ENCODE results near the gene ZBTB8B.
"Not testable (repeated sequence)": the region's sequence is repeated elsewhere in the genome, so short reads cannot be mapped to it uniquely, and the experiment has no call there.

The ZBTB8B gene

DNA sequence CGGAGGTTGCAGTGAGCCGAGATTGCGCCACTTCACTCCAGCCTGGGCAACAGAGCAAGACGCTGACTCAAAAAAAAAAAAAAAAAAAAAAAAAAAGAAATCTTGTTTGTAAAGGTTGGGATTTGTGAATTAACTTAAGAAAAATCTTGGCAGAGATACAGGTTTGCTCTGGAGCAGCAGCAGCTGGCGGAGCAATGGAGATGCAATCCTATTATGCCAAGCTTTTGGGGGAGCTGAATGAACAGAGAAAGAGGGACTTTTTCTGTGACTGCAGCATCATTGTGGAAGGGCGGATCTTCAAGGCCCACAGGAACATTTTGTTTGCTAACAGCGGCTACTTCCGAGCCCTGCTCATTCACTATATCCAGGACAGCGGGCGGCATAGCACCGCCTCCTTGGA is 5.6 kb downstream of the ZBTB8B start:
- DNase-seq (ENCODE audit: low read depth) = no peak

DNA sequence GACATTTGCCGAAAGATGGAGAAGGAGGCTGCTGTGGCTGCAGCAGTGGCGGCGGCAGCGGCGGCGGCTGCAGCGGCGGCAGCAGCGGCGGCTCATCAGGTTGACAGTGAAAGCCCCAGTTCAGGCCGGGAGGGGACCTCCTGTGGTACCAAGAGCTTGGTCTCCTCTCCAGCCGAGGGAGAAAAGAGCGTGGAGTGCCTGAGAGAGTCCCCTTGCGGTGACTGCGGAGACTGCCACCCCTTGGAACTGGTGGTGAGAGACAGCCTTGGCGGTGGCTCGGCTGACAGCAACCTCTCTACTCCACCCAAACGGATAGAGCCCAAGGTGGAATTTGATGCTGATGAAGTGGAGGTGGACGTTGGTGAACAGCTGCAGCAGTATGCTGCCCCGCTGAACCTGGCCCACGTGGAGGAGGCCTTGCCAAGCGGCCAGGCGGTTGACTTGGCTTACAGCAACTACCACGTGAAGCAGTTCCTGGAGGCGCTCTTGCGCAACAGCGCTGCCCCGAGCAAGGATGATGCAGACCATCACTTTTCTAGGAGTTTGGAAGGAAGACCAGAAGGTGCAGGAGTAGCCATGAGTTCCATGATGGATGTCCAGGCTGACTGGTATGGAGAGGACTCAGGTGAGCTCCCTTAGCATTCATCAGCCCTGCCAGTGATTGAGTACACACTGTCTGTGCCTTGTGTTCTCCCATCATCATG is 6.3 kb downstream of the ZBTB8B start:
- DNase-seq (ENCODE audit: low read depth) = no peak

- no peak for DNase-seq (ENCODE audit: low read depth)
Observed at GRCh38 chr1:32471695-32472362, 7.0 kb downstream of the ZBTB8B start.

GRCh38 chr1:32472966-32473365 is 8.1 kb downstream of the ZBTB8B start:
- not testable (repeated sequence) for DNase-seq (ENCODE audit: low read depth)

GRCh38 chr1:32474954-32475353 is 10.1 kb downstream of the ZBTB8B start:
- DNase-seq (ENCODE audit: low read depth) = no peak

DNA sequence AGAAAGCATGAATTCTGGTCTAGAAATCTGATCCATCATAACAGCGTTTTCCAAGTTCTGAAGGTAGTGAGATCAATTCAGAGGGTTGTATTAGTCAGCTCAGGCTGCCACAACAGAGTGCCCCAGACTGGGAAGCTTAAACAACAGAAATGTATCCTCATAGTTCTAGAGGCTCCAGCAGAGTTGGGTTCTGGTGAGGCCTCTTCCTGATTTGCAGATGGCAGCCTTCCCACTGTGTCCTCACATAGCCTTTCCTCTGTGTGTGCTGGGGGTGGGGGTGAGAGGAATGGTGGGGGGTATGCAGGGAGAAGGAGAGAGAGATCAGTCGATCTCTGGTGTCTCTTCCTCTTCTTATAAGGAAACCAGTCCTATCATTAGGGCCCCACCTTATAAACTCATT is 15.1 kb downstream of the ZBTB8B start:
- no peak for DNase-seq (ENCODE audit: low read depth)

GRCh38 chr1:32480761-32481160 is 15.9 kb downstream of the ZBTB8B start:
- DNase-seq (ENCODE audit: low read depth) = no peak

GRCh38 chr1:32481788-32482187 is 16.9 kb downstream of the ZBTB8B start:
- not testable (repeated sequence) for DNase-seq (ENCODE audit: low read depth)

- DNase-seq (ENCODE audit: low read depth) = peak; percentile 16
Observed at GRCh38 chr1:32485554-32486255, 20.8 kb downstream of the ZBTB8B start.

DNA sequence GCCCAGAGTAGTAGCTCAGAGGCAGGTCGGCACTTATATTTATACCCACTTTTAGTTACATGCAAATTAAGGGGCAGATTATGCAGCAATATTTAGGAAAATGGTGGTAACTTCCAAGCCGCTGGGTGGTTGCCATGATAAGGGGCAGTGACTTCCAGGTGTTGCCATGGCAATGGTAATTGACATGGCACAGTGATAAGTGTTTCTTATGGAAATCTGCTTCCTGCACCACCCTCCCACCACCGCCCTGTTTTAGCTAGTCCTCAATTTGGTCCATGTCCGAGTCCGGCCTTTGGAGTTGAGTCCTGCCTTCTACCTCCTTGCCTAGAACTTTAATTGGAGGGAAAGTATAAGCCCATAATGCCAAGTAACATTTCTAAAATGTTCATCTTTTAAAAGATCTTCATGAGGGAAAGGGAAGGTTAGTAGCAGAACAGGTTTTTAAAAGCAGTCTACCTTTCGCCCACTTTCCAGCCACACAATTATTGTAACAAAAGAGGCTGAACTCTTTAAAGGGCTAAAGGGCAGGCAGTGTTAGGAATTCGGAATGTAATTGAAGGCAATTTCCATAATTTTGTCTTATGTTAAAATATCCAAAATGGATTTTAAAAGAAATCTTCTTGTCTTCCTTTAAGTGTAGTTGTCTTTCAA is 21.7 kb downstream of the ZBTB8B start:
- DNase-seq (ENCODE audit: low read depth) = no peak

DNA sequence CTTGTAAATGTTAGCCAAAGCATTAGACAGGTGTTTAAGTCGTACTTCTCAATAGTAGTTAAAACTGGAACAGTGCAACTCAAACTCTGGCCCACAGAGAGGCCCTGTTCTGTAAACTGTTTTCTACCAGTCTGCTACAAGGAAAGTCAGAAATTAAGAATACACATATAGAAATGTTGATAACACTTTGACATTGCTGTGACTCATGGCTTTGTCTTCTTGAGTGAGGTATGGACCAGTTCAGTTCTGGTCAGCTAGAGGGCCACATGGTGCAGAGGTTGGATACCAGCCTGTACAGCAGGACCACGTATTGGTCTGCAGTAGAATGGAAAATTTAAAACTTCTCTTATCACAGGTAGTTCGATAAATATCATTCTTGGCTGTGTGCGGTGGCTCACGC is 22.3 kb downstream of the ZBTB8B start:
- DNase-seq (ENCODE audit: low read depth) = no peak

- DNase-seq (ENCODE audit: low read depth) = no peak
Observed at GRCh38 chr1:32489774-32490454, 25.0 kb downstream of the ZBTB8B start.

DNA sequence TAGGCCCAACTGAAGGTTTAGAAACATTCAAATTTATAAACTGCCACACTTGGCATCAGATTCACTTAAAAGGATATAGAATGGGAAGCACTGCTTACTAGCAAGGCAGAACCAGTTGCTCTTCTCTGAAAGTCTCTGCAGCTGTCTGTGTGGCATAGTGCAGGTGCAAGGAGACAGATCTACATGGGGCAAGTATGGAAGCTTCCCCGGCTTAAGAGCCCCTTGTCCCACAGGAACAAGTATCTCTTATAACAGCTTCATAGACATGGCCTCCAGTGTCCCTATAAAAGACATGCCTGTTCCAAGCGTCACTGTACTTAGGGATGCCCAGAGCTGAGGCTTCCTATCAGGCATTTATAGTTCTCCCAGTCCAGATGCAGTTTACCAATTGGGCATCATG is 26.5 kb downstream of the ZBTB8B start:
- no peak for DNase-seq (ENCODE audit: low read depth)

GRCh38 chr1:32494196-32494595 is 29.3 kb downstream of the ZBTB8B start:
- peak; percentile 10 for DNase-seq (ENCODE audit: low read depth)

- DNase-seq (ENCODE audit: low read depth) = no peak
Observed at GRCh38 chr1:32494711-32495337, 30.0 kb downstream of the ZBTB8B start.

GRCh38 chr1:32496127-32496526 is 31.3 kb downstream of the ZBTB8B start:
- peak; percentile 45 for DNase-seq (ENCODE audit: low read depth)

DNA sequence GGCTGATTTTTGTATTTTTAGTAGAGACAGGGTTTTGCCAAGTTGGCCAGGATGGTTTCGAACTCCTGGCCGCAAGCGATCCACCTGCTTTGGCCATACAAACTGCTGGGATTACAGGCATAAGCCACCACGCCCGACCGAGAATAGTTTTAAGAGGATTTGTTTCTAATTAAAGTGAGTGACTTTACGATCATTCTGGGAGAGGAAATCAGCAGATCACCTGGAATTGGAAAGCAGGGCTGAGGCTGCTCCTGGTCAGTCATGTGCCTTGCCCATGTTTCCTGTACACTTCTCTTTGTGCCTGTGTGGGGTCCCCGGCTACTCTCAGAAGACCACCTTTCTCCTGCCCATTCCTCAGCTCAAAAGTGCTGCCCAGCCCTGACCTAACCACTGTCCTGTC is 33.9 kb downstream of the ZBTB8B start:
- no peak for DNase-seq (ENCODE audit: low read depth)

GRCh38 chr1:32500387-32501209 is 35.7 kb downstream of the ZBTB8B start:
- DNase-seq (ENCODE audit: low read depth) = peak; percentile 70

DNA sequence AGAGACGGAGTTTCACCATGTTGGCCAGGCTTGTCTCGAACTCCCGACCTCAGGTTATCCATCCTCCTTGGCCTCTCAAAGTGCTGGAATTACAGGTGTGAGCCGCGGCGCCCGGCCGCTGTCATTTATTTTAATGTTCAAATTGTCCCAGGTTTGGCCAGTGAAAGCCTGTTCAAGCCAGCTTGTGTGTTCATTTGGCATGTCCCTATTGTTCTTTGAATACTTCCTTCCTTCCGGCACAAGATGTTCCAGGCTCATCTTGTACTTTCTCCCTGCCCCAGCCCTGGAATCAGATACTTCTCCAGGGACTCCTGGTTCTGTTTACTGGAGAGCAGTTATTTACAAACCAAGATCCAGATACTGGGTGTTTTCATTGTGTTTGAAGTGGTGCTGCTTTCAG is 37.0 kb downstream of the ZBTB8B start:
- no peak for DNase-seq (ENCODE audit: low read depth)

- no peak for DNase-seq (ENCODE audit: low read depth)
Observed at GRCh38 chr1:32503153-32503552, 38.3 kb downstream of the ZBTB8B start.

DNA sequence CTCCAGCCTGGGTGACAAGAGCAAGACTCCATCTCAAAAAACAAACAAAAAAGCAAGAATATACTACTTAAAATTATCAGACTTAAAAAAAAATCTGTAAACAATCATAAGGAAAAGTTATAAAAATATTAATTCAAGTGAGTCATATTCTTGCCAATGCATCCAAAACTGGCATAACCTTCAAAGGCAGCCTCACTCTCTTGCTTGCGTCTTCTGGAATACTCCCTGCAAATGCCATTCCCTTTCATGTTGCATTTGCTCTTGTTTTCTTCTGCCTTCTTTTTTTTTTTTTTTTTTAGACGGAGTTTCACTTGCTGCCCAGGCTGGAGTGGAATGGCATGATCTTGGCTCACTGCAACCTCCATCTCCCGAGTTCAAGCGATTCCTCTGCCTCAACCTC is 42.1 kb downstream of the ZBTB8B start:
- DNase-seq (ENCODE audit: low read depth) = no peak

Data from EH (cell line).